ENCODE measurements around the gene LSM12. TPM values are rescaled to one million over a fixed set of nuclear protein-coding genes. Genes with fewer than 3 reads are reported as not detected.

The LSM12 gene
- total RNA-seq, 1 donor from 2014 or later: 55.3 TPM

GRCh38 chr17:43988301-43988700 lies 78.2 kb downstream of the LSM12 start:
- no peak for DNase-seq (ENCODE audit: extremely low read depth, low read depth, low spot score)

- DNase-seq (ENCODE audit: extremely low read depth, low read depth, low spot score): no peak
Measured at GRCh38 chr17:43987131-43988021, 79.1 kb downstream of the LSM12 start.

- no peak for DNase-seq (ENCODE audit: extremely low read depth, low read depth, low spot score)
Measured at GRCh38 chr17:43986225-43986981, 80.1 kb downstream of the LSM12 start.

- DNase-seq (ENCODE audit: extremely low read depth, low read depth, low spot score): no peak
Measured at GRCh38 chr17:43984521-43984920, 82.0 kb downstream of the LSM12 start.

Other genes starting within 250 kb of the LSM12 start
- 3.6 and 4.1 TPM in 2 replicates for gene MPP3, start 233.5 kb downstream of the LSM12 start, total RNA-seq
- not detected in 2 replicates for gene CD300LG, start 219.5 kb downstream of the LSM12 start, total RNA-seq
- gene MPP2, start 159.1 kb downstream of the LSM12 start, total RNA-seq: 1.2 and 1.9 TPM in 2 replicates
- gene PPY, start 124.2 kb downstream of the LSM12 start, total RNA-seq: not detected in 2 replicates
- gene PYY, start 112.7 kb downstream of the LSM12 start, total RNA-seq: 0.64 TPM in 1 of 2 replicates, not detected in the other
- gene NAGS, start 62.0 kb downstream of the LSM12 start, total RNA-seq: 1.8 and 4.6 TPM in 2 replicates
- 30.0 and 37.2 TPM in 2 replicates for gene TMEM101, start 51.7 kb downstream of the LSM12 start, total RNA-seq
- 41.9 and 60.5 TPM in 2 replicates for gene G6PC3, start 4.1 kb upstream of the LSM12 start, total RNA-seq
- gene HDAC5, start 57.0 kb upstream of the LSM12 start, total RNA-seq: 36.3 and 46.9 TPM in 2 replicates
- 0.92 and 2.9 TPM in 2 replicates for gene HROB, start 75.3 kb upstream of the LSM12 start, total RNA-seq
- 0.15 and 0.18 TPM in 2 replicates for gene ASB16, start 104.0 kb upstream of the LSM12 start, total RNA-seq
- 31.9 and 35.5 TPM in 2 replicates for gene TMUB2, start 120.3 kb upstream of the LSM12 start, total RNA-seq
- 69.1 and 72.4 TPM in 2 replicates for gene ATXN7L3, start 133.2 kb upstream of the LSM12 start, total RNA-seq
- 51.9 and 58.7 TPM in 2 replicates for gene UBTF, start 153.0 kb upstream of the LSM12 start, total RNA-seq
- not detected in 2 replicates for gene SLC4A1, start 201.5 kb upstream of the LSM12 start, total RNA-seq
- 0.58 and 0.82 TPM in 2 replicates for gene RUNDC3A, start 241.9 kb upstream of the LSM12 start, total RNA-seq